Coronary artery (tissue), 2 donors: ENCODE data around the gene BLTP3B.

ENCODE experiments used
- DNase-seq: peaks from one replicate; pipeline ENCODE4 v3.0.0-alpha.2; 2017; ENCODE audit warnings: low spot score
- H3K27ac ChIP-seq, 2 donors: fragments of 200-600 bp; sonication (generic); one replicate each; pipeline ENCODE4 v1.5.1; 2016 to 2019
- H3K4me3 ChIP-seq: fragments of 200-600 bp; sonication (generic); 2 replicates; pipeline ENCODE4 v1.5.1; 2016; ENCODE audit warnings: mild to moderate bottlenecking, moderate library complexity
- TF ChIP-seq, protein P1 (sequence below): fragments of 200-600 bp; sonication (generic); IDR thresholded peaks from one replicate; pipeline ENCODE4 v1.5.1; 2019; ENCODE audit warnings: antibody characterized with exemption

The BLTP3B gene

GRCh38 chr12:100170313-100170858 lies 27.7 kb upstream of the BLTP3B start:
- Histone ChIP-seq H3K4me3 (no peak overlapping the region), H3K27ac (no peak overlapping the region)
- DNase-seq = no peak
- TF ChIP-seq, protein P1, sequence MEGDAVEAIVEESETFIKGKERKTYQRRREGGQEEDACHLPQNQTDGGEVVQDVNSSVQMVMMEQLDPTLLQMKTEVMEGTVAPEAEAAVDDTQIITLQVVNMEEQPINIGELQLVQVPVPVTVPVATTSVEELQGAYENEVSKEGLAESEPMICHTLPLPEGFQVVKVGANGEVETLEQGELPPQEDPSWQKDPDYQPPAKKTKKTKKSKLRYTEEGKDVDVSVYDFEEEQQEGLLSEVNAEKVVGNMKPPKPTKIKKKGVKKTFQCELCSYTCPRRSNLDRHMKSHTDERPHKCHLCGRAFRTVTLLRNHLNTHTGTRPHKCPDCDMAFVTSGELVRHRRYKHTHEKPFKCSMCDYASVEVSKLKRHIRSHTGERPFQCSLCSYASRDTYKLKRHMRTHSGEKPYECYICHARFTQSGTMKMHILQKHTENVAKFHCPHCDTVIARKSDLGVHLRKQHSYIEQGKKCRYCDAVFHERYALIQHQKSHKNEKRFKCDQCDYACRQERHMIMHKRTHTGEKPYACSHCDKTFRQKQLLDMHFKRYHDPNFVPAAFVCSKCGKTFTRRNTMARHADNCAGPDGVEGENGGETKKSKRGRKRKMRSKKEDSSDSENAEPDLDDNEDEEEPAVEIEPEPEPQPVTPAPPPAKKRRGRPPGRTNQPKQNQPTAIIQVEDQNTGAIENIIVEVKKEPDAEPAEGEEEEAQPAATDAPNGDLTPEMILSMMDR = no peak

- Histone ChIP-seq H3K4me3 (no peak overlapping the region), H3K27ac (no peak overlapping the region)
- TF ChIP-seq, protein P1 = no peak
- DNase-seq = no peak
Observed at GRCh38 chr12:100169345-100169744, 26.7 kb upstream of the BLTP3B start.

- no peak for DNase-seq
- no peak overlapping the region for H3K27ac ChIP-seq
- H3K4me3 ChIP-seq = no peak overlapping the region
- TF ChIP-seq, protein P1 = no peak
Observed at GRCh38 chr12:100168562-100168961, 25.9 kb upstream of the BLTP3B start.

DNA sequence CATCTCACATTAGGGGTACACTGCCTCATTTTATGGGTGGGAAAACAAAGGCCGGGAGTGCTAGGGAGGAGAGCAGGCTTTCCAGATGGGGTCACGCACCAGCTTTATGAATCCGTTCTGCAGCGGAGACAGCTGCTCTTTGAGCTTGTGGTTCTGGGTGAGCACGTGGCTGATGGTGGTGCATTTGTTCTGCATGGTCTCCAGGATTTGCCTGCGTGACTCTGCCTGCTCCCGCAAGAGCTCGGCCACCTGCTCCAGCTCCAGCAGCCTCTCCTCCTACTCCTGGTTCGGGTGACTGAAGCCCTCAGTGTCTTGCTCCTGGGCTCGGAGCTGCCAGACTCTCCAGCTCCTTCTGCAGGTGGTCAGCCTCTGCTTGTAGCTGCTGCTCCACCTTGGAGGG lies 23.6 kb upstream of the BLTP3B start:
- no peak overlapping the region for H3K4me3 ChIP-seq
- TF ChIP-seq, protein P1 = no peak
- no peak for DNase-seq

DNA sequence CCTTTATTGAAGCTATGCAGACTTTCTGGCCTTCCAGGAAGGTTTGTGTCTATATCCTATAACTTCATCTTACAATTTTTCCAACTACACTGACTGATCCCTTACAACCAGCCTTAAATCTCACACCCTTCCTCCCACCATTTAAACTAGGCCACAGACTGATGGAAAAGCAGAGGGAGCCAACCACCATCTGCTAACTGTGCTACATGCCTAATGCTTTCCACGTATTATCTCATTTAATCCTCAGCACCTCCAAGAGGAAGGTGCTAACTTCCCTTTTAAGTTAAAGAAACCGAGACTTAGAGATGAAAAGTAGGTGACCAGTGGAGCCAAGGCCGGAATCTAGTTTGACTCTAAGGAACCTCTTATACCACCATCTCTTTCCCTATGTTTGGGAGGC lies 22.7 kb upstream of the BLTP3B start:
- no peak overlapping the region for H3K4me3 ChIP-seq
- TF ChIP-seq, protein P1 = no peak

More for the DNA sequence above, 23.6 kb upstream of the BLTP3B start:
- no peak overlapping the region for H3K27ac ChIP-seq

DNA sequence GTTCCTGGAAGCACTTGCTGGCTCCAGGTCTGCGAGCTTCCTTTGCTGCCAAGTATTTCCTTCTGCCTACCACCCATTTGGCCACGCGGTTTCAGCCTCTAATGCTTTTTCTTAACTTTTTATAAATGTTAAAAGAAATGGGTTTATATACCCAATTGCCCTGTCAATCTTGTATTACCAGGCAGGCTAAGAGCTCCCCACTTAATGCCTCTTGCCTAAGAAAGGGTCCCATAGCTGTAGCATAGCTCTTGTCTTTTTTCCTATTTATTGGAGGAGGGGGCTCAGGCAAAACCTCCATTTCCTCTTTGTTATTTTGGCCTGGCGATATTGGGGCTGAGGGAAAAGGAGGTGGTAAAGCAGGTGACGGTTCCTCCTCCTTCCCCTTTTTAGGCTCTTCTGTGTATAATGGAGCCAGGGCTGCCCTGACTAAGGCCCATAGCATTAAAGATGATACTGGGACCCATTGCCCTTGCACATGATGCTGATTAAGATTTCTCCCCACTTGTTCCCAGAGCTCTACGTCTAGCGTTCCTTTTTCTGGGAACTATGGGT lies 21.6 kb upstream of the BLTP3B start:
- DNase-seq = no peak
- Histone ChIP-seq H3K27ac (no peak overlapping the region), H3K4me3 (peak overlapping the region; percentile 54)
- TF ChIP-seq, protein P1 = no peak

More for the DNA sequence above, 22.7 kb upstream of the BLTP3B start:
- no peak for DNase-seq
- no peak overlapping the region for H3K27ac ChIP-seq
